Muscle of leg (tissue), 11 donors: ENCODE measurements around the gene SDHAF2. TPM values are rescaled to one million over a fixed set of nuclear protein-coding genes. Genes with fewer than 3 reads are reported as not detected.

Source experiments
- DNase-seq: peaks from one replicate; pipeline ENCODE4 v3.0.0; 2013
- H3K27ac ChIP-seq: one replicate; pipeline ENCODE4 v1.5.1; 2013; ENCODE audit warnings: mild to moderate bottlenecking, low read length, control low read depth
- H3K27me3 ChIP-seq: one replicate; pipeline ENCODE4 v1.6.1; 2013; ENCODE audit warnings: low read length; ENCODE audit not compliant: control insufficient read depth, insufficient read depth
- H3K36me3 ChIP-seq: one replicate; pipeline ENCODE4 v1.6.1; 2013; ENCODE audit warnings: low read length; ENCODE audit not compliant: control insufficient read depth, insufficient read depth
- H3K4me1 ChIP-seq: one replicate; pipeline ENCODE4 v1.6.1; 2013; ENCODE audit warnings: low read length; ENCODE audit not compliant: control insufficient read depth, insufficient read depth
- H3K4me3 ChIP-seq: one replicate; pipeline ENCODE4 v1.5.1; 2013; ENCODE audit warnings: low read length, control low read depth
- H3K9me3 ChIP-seq: replicated peaks from 2 replicates; pipeline ENCODE4 v1.6.1; 2013; ENCODE audit warnings: low read depth, low read length; ENCODE audit not compliant: control insufficient read depth
- WGBS: methylation state at CpG from one replicate; pipeline ENCODE4 v1.1.5; 2013; ENCODE audit warnings: missing lambda C conversion rate; ENCODE audit not compliant: insufficient coverage; 5-methylcytosine and 5-hydroxymethylcytosine counted together
- polyA plus RNA-seq, 8 donors: library from polyadenylated mRNA; unstranded; fragments of 120-200 nt; gene quantifications; one replicate each; pipeline versions ENCODE4 v1.2.1 to v1.2.3, GENCODE V29; 2013; ENCODE audit warnings: inconsistent platforms in 1 of 8, low replicate concordance in 1 of 8; ENCODE audit not compliant: insufficient read length in 8 of 8, insufficient read depth in 1 of 8
- total RNA-seq: library from RNA; stranded (reverse); fragments of 120-200 nt; gene quantifications from one replicate; pipeline ENCODE4 v1.2.4, GENCODE V29; 2013

Gene SDHAF2
- total and polyA plus RNA-seq, 9 donors, result 25.2 to 40.2 (median 34.9) TPM

DNA sequence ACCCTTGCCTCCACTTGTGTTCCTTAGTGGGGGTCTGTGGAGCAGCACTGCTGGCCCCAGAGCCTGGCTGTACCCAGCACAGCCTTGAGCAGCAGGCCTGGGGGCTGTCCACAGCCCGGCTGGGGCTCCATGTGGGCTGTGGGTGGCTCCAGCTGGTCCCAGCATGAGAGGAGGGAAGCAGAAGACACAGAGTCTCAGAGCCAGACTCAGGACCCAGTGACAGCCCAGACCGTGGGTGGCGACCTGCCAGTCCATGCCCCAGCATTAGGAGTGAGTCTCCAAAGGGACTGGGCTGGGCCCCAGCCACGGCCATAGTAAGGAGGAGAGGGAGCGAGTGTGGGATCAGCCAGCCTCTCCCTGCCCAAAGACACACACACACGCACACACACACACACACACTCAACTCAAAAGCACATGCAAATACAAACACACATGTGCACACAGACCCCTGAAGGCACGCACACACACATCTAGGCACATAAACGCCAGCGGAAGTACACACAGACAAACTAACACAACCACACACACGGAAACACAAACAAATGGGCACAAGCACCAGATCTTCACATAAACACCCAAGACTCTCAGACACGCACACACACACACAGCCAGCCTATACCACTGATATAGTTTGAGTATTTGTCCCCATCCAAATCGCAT, 61.9 kb downstream of the SDHAF2 start:
- Histone ChIP-seq H3K27ac (no peak overlapping the region), H3K4me3 (no peak overlapping the region), H3K4me1 (peaks cover 54% of the 10 kb centered on the region), H3K9me3 (no peaks in the 10 kb centered on the region), H3K36me3 (no peaks in the 10 kb centered on the region), H3K27me3 (no peaks in the 10 kb centered on the region)
- DNase-seq, result no peak
- WGBS, result 83% methylated on average over 5 of the region's 12 CpGs

DNA sequence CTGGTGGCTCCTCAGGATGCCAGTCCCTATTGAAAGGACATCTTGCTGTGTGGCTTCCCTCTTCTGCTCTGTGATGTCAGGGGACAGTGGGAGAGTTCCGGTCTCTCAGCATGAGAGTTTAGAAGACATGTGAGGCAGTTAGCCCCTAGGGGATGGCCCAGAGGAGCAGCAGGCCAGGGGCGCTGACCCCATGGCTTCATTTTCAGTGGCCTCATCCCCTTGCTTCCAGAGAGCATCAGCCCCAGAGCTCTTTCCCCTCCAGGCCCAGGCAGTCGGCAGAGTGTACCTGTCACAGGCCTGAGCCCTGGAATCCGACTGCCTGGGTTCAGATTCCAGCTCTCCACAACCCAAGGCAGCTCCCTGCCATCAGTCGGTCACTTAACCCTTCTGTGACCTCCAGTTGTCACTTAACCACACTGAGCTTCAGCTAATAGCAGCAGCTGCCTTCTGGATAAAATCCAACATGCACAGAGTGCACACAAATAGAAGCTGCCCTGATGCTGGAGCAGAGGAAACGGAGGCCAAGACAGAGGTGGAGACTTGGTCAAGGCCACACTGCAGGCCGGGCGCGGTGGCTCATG, 64.5 kb downstream of the SDHAF2 start:
- Histone ChIP-seq H3K27me3 (no peaks in the 10 kb centered on the region), H3K27ac (peak overlapping the region; percentile 75), H3K4me1 (peaks cover 43% of the 10 kb centered on the region), H3K36me3 (no peaks in the 10 kb centered on the region), H3K9me3 (no peaks in the 10 kb centered on the region), H3K4me3 (no peak overlapping the region)
- WGBS, result 47% methylated on average over 9 of the region's 9 CpGs
- peak; percentile 85 for DNase-seq

DNA sequence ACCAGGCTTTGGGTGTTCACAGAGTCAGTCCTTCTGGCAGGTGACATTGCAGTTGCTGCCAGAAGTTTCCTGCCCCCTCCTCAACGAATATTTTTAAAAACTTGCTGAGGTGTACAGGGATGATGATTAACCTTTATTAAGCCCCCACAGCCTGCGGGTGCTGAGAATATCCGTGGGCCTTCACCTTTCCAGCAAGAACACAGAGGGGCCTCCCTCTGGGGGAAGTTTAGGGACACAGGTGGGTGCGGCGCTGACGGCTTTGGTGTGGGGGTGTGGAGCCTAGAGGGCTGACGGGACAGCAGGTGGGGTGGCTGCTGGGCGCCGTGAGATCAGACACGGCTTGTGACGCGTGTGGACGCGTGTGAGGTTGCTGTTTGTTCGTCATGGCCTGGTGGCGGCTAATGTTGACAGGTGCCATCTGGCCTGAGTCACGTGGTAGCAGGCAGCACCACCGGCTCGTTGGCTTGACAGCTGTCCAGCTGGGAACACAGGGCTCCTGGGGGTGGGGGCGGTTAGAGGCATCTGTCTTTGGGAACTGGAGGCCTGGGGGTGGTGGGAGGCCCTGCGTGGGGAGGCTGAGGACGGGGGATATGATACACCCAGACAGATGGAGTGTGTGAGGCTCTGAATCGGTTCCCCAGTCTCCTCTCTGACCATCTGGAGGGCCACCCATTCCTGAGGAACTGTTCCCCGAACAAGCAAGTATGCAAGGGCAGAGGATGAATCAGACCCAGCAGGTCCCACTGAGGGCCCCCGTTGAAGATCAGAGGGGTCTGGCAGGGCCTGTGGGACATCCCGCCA, 66.1 kb downstream of the SDHAF2 start:
- peak; percentile 77 for DNase-seq
- no peaks in the 10 kb centered on the region for H3K36me3 ChIP-seq
- H3K27ac ChIP-seq, result peak overlapping the region; percentile 69
- peaks cover 32% of the 10 kb centered on the region for H3K4me1 ChIP-seq
- WGBS, result 44% methylated on average over 18 of the region's 26 CpGs
- no peaks in the 10 kb centered on the region for H3K27me3 ChIP-seq
- H3K9me3 ChIP-seq, result no peaks in the 10 kb centered on the region
- no peak overlapping the region for H3K4me3 ChIP-seq

Other genes with a start within 250 kb of the SDHAF2 start
- gene PGA3, start 226.6 kb upstream of the SDHAF2 start, total RNA-seq, result 1.2 TPM
- 1 to 10 TPM in 2 of 8 donors, under 1 TPM in 5, not detected in 1; 0.21 to 1.3 (median 0.82) TPM for gene PGA3, start 226.6 kb upstream of the SDHAF2 start, polyA plus RNA-seq
- 1.7 TPM for gene PGA4, start 207.8 kb upstream of the SDHAF2 start, total RNA-seq
- gene PGA4, start 207.8 kb upstream of the SDHAF2 start, polyA plus RNA-seq, result 1 to 10 TPM in 6 of 8 donors, under 1 TPM in 2; 0.66 to 4.4 (median 1.7) TPM
- gene PGA5, start 188.9 kb upstream of the SDHAF2 start, total RNA-seq, result 0.27 TPM
- 1 to 10 TPM in 7 of 8 donors, not detected in 1; 1.0 to 2.1 (median 1.1) TPM for gene PGA5, start 188.9 kb upstream of the SDHAF2 start, polyA plus RNA-seq
- 3.4 TPM for gene VWCE, start 134.8 kb upstream of the SDHAF2 start, total RNA-seq
- 10 to 100 TPM in 1 of 8 donors, 1 to 10 TPM in 7; 3.3 to 10.2 (median 6.1) TPM for gene VWCE, start 134.8 kb upstream of the SDHAF2 start, polyA plus RNA-seq
- gene DDB1, start 97.0 kb upstream of the SDHAF2 start, total RNA-seq, result 208 TPM
- gene DDB1, start 97.0 kb upstream of the SDHAF2 start, polyA plus RNA-seq, result 100 to 1,000 TPM; 174 to 240 (median 219) TPM
- 13.3 TPM for gene TKFC, start 96.9 kb upstream of the SDHAF2 start, total RNA-seq
- 10 to 100 TPM; 13.5 to 32.3 (median 19.5) TPM for gene TKFC, start 96.9 kb upstream of the SDHAF2 start, polyA plus RNA-seq
- gene CYB561A3, start 68.2 kb upstream of the SDHAF2 start, total RNA-seq, result 8.8 TPM
- 10 to 100 TPM; 14.9 to 21.3 (median 16.8) TPM for gene CYB561A3, start 68.2 kb upstream of the SDHAF2 start, polyA plus RNA-seq
- 15.8 TPM for gene TMEM138, start 67.8 kb upstream of the SDHAF2 start, total RNA-seq
- 10 to 100 TPM; 14.4 to 25.1 (median 20.4) TPM for gene TMEM138, start 67.8 kb upstream of the SDHAF2 start, polyA plus RNA-seq
- 14.2 TPM for gene TMEM216, start 37.5 kb upstream of the SDHAF2 start, total RNA-seq
- 10 to 100 TPM; 12.4 to 20.7 (median 16.9) TPM for gene TMEM216, start 37.5 kb upstream of the SDHAF2 start, polyA plus RNA-seq
- 27.8 TPM for gene CPSF7, start 149 bp upstream of the SDHAF2 start, total RNA-seq
- gene CPSF7, start 149 bp upstream of the SDHAF2 start, polyA plus RNA-seq, result 10 to 100 TPM; 59.9 to 75.9 (median 66.2) TPM
- 0.13 TPM for gene LRRC10B, start 78.6 kb downstream of the SDHAF2 start, total RNA-seq
- gene LRRC10B, start 78.6 kb downstream of the SDHAF2 start, polyA plus RNA-seq, result under 1 TPM in 7 of 8 donors, not detected in 1; 0.08 to 0.52 (median 0.18) TPM
- 0.93 TPM for gene SYT7, start 151.0 kb downstream of the SDHAF2 start, total RNA-seq
- 1 to 10 TPM; 2.1 to 2.8 (median 2.4) TPM for gene SYT7, start 151.0 kb downstream of the SDHAF2 start, polyA plus RNA-seq